Neural cell (in vitro differentiated cells): Measurements from ENCODE around the gene POU6F2.

ENCODE experiments used
- EP300 ChIP-seq: fragments of 450-650 bp; conservative IDR thresholded peaks from 2 replicates; pipeline ENCODE4 v1.6.1; 2014; ENCODE audit warnings: antibody characterized with exemption, mild to moderate bottlenecking, moderate library complexity; ENCODE audit not compliant: poor library complexity, severe bottlenecking
- EZH2 ChIP-seq: fragments of 200-600, 300-800 bp; shearing (Covaris generic), sonication (generic); IDR thresholded peaks from 2 replicates; pipeline ENCODE4 v1.6.1; 2014; ENCODE audit warnings: antibody characterized with exemption, low read length, borderline replicate concordance, mild to moderate bottlenecking; ENCODE audit not compliant: insufficient read depth, poor library complexity, severe bottlenecking
- MXI1 ChIP-seq: fragments of 450-650 bp; conservative IDR thresholded peaks from 2 replicates; pipeline ENCODE4 v1.6.1; 2014; ENCODE audit warnings: antibody characterized with exemption, mild to moderate bottlenecking; ENCODE audit not compliant: poor library complexity, severe bottlenecking
- SMC3 ChIP-seq: fragments of 450-650 bp; conservative IDR thresholded peaks from 2 replicates; pipeline ENCODE4 v1.6.1; 2014; ENCODE audit warnings: antibody characterized with exemption, mild to moderate bottlenecking, moderate library complexity; ENCODE audit not compliant: poor library complexity
- TAF1 ChIP-seq: IDR thresholded peaks from 2 replicates; pipeline ENCODE4 v1.6.1; 2012; ENCODE audit warnings: low read depth
- TF ChIP-seq, protein P1 (sequence below): fragments of 450-650 bp; IDR thresholded peaks from 2 replicates; pipeline ENCODE4 v1.5.1; 2014; ENCODE audit warnings: antibody characterized with exemption, mild to moderate bottlenecking, moderate library complexity; ENCODE audit not compliant: poor library complexity, severe bottlenecking

DNA sequence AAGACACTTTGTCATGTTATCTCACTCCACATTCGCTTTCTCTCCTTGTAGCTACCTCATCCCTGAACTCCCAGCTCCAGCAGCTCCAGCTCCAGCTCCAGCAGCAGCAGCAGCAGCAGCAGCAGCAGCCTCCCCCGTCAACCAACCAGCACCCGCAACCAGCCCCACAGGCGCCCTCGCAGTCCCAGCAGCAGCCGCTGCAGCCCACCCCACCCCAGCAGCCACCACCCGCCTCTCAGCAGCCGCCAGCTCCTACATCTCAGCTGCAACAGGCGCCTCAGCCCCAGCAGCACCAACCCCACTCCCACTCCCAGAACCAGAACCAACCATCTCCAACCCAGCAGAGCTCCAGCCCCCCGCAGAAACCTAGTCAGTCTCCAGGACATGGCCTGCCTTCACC lies 361.9 kb downstream of the POU6F2 start:
- TF ChIP-seq, protein P1, sequence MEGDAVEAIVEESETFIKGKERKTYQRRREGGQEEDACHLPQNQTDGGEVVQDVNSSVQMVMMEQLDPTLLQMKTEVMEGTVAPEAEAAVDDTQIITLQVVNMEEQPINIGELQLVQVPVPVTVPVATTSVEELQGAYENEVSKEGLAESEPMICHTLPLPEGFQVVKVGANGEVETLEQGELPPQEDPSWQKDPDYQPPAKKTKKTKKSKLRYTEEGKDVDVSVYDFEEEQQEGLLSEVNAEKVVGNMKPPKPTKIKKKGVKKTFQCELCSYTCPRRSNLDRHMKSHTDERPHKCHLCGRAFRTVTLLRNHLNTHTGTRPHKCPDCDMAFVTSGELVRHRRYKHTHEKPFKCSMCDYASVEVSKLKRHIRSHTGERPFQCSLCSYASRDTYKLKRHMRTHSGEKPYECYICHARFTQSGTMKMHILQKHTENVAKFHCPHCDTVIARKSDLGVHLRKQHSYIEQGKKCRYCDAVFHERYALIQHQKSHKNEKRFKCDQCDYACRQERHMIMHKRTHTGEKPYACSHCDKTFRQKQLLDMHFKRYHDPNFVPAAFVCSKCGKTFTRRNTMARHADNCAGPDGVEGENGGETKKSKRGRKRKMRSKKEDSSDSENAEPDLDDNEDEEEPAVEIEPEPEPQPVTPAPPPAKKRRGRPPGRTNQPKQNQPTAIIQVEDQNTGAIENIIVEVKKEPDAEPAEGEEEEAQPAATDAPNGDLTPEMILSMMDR, result no peak
- no peak for TF ChIP-seq TAF1
- no peak for TF ChIP-seq MXI1
- TF ChIP-seq EZH2, result no peak
- no peak for TF ChIP-seq SMC3
- no peak for TF ChIP-seq EP300
